A673 (cell line): ENCODE data around the gene UBFD1. TPM values are rescaled to one million over a fixed set of nuclear protein-coding genes. Genes with fewer than 3 reads are reported as not detected.
"Not testable (repeated sequence)": the region's sequence is repeated elsewhere in the genome, so short reads cannot be mapped to it uniquely, and the experiment has no call there.

ENCODE experiments used
- BruUV-seq: library from RNA; stranded (reverse); fragments of 400-500 nt; replicated peaks from 2 replicates; lab custom pipeline; 2021; lab: Mats Ljungman, UMichigan
- CTCF ChIA-PET: fragments of 300-600 bp; sonication (Branson Sonifier 250); formaldehyde crosslinking; loops from one replicate; lab custom pipeline; 2022; ENCODE audit warnings: antibody characterized with exemption; lab: Charles Lee
- POLR2A ChIA-PET: fragments of 300-600 bp; sonication (Branson Sonifier 250); formaldehyde crosslinking; loops from one replicate; lab custom pipeline; 2022; ENCODE audit warnings: antibody characterized with exemption; ENCODE audit not compliant: low non-redundant PET; lab: Charles Lee
- DNase-seq: peaks from one replicate; pipeline ENCODE4 v3.0.0-alpha.2; 2015; ENCODE audit warnings: low spot score
- H3K27ac ChIP-seq: fragments of 200-600 bp; sonication (generic); 2 replicates; pipeline ENCODE4 v1.5.1; 2016; ENCODE audit warnings: mixed run types, low read depth, mild to moderate bottlenecking, mixed read lengths, antibody characterized with exemption, low read length; ENCODE audit not compliant: poor library complexity, severe bottlenecking
- H3K27me3 ChIP-seq: fragments of 200-600 bp; sonication (generic); replicated peaks from 2 replicates; pipeline ENCODE4 v1.6.1; 2017; ENCODE audit warnings: mixed run types, low read depth, mild to moderate bottlenecking, mixed read lengths, antibody characterized with exemption, low read length; ENCODE audit not compliant: insufficient read depth, poor library complexity
- H3K36me3 ChIP-seq: fragments of 200-600 bp; sonication (generic); 2 replicates; pipeline ENCODE4 v1.6.1; 2016; ENCODE audit warnings: mixed run types, mild to moderate bottlenecking, mixed read lengths, antibody characterized with exemption, low read length; ENCODE audit not compliant: insufficient read depth, poor library complexity, severe bottlenecking
- H3K4me1 ChIP-seq: fragments of 200-600 bp; sonication (generic); 2 replicates; pipeline ENCODE4 v1.6.1; 2017; ENCODE audit warnings: mixed run types, mild to moderate bottlenecking, mixed read lengths, antibody characterized with exemption, low read length; ENCODE audit not compliant: insufficient read depth, poor library complexity, severe bottlenecking
- H3K4me3 ChIP-seq: fragments of 200-600 bp; sonication (generic); 2 replicates; pipeline ENCODE4 v1.5.1; 2016; ENCODE audit warnings: low read depth, mixed run types, mild to moderate bottlenecking, mixed read lengths, low read length; ENCODE audit not compliant: poor library complexity, severe bottlenecking
- H3K9me3 ChIP-seq: fragments of 200-600 bp; sonication (generic); 2 replicates; pipeline ENCODE4 v1.6.1; 2016; ENCODE audit warnings: mixed run types, low read depth, mild to moderate bottlenecking, mixed read lengths, antibody characterized with exemption, low read length; ENCODE audit not compliant: poor library complexity, severe bottlenecking
- EZH2 ChIP-seq: fragments of 200-600 bp; sonication (generic); IDR thresholded peaks from 2 replicates; pipeline ENCODE4 v1.6.1; 2017; ENCODE audit warnings: borderline replicate concordance, low read depth, mild to moderate bottlenecking, mixed read lengths, antibody characterized with exemption, low read length; ENCODE audit not compliant: poor library complexity, severe bottlenecking
- intact Hi-C: fragments of 100-400 bp; cut with micrococcal nuclease; formaldehyde crosslinking; loops from one replicate; pipeline ENCODE4 v1.10.0; 2022; ENCODE audit not compliant: unreplicated experiment
- total RNA-seq: library from RNA; stranded (reverse); gene quantifications from 2 replicates; pipeline ENCODE4 v1.2.3, GENCODE V29; 2021
- TF ChIP-seq, protein P1 (sequence below): fragments of 300-800, 200-600 bp; sonication (generic); conservative IDR thresholded peaks from 2 replicates; pipeline ENCODE4 v1.5.1; 2017; ENCODE audit warnings: low read depth, mild to moderate bottlenecking, antibody characterized with exemption, low read length, moderate library complexity, mixed read lengths

Gene UBFD1
- total RNA-seq, 1 experiment from 2014 or later: 121 TPM

DNA sequence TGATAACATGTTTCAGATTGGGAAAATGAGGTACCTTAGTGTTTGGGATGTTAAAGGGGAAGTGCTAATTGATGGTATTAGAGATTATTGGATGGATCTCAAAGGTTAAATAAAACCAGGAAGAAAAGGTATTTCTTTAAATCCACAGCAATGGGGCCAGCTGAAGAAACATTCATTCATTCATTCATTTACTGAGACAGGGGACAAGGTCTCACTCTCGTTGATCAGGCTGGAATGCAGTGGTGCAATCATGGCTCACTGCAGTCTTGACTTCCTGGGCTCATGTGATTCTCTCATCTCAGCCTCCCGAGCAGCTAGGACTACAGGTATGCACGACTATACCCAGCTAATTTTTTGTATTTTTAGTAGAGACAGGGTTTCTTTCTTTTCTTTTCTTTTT lies 20.1 kb upstream of the UBFD1 start:
- CTCF ChIA-PET: interaction anchor here (0.6 kb wide), 1 partner anchor 152 kb away, joined by 3 read pairs; no protein-coding TSS in a partner anchor
- Histone ChIP-seq H3K4me1 (no peaks in the 10 kb centered on the region), H3K36me3 (peaks cover 45% of the 10 kb centered on the region), H3K4me3 (no peak overlapping the region), H3K27me3 (no peaks in the 10 kb centered on the region), H3K9me3 (no peaks in the 10 kb centered on the region), H3K27ac (no peak overlapping the region)
- intact Hi-C loops: no loop called here
- no peak for DNase-seq
- TF ChIP-seq, protein P1, sequence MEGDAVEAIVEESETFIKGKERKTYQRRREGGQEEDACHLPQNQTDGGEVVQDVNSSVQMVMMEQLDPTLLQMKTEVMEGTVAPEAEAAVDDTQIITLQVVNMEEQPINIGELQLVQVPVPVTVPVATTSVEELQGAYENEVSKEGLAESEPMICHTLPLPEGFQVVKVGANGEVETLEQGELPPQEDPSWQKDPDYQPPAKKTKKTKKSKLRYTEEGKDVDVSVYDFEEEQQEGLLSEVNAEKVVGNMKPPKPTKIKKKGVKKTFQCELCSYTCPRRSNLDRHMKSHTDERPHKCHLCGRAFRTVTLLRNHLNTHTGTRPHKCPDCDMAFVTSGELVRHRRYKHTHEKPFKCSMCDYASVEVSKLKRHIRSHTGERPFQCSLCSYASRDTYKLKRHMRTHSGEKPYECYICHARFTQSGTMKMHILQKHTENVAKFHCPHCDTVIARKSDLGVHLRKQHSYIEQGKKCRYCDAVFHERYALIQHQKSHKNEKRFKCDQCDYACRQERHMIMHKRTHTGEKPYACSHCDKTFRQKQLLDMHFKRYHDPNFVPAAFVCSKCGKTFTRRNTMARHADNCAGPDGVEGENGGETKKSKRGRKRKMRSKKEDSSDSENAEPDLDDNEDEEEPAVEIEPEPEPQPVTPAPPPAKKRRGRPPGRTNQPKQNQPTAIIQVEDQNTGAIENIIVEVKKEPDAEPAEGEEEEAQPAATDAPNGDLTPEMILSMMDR: no peak
- TF ChIP-seq EZH2: no peak
- POLR2A ChIA-PET: no interaction called here
- BruUV-seq: no TSS peak

DNA sequence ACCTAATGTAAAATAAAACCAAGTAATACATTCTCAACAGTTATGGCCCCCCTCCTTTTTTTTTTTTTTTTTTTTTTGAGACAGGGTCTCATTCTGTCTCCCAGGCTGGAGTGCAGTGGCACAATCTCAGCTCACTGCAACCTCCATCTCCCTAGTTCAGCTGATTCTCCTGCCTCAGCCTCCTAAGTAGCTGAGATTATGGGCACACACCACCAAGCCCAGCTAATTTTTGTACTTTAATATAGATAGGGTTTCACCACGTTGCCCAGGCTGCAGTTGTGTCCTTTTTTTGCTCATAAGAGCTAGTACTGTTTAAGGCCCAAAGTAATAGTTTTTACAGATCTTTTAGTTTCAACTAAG lies 18.6 kb upstream of the UBFD1 start:
- Histone ChIP-seq H3K27ac (peak overlapping the region; percentile 38), H3K36me3 (peaks cover 47% of the 10 kb centered on the region), H3K4me3 (no peak overlapping the region), H3K9me3 (no peaks in the 10 kb centered on the region), H3K27me3 (no peaks in the 10 kb centered on the region), H3K4me1 (no peaks in the 10 kb centered on the region)
- POLR2A ChIA-PET: interaction anchor here (0.6 kb wide), 1 partner anchor 8 kb away, joined by 13 read pairs; no protein-coding TSS in a partner anchor
- BruUV-seq: no TSS peak
- intact Hi-C loops: no loop called here
- TF ChIP-seq EZH2: no peak
- TF ChIP-seq, protein P1: no peak
- no peak for DNase-seq
- CTCF ChIA-PET: interaction anchor here (0.6 kb wide), 1 partner anchor 37 kb away, joined by 7 read pairs; no protein-coding TSS in a partner anchor

DNA sequence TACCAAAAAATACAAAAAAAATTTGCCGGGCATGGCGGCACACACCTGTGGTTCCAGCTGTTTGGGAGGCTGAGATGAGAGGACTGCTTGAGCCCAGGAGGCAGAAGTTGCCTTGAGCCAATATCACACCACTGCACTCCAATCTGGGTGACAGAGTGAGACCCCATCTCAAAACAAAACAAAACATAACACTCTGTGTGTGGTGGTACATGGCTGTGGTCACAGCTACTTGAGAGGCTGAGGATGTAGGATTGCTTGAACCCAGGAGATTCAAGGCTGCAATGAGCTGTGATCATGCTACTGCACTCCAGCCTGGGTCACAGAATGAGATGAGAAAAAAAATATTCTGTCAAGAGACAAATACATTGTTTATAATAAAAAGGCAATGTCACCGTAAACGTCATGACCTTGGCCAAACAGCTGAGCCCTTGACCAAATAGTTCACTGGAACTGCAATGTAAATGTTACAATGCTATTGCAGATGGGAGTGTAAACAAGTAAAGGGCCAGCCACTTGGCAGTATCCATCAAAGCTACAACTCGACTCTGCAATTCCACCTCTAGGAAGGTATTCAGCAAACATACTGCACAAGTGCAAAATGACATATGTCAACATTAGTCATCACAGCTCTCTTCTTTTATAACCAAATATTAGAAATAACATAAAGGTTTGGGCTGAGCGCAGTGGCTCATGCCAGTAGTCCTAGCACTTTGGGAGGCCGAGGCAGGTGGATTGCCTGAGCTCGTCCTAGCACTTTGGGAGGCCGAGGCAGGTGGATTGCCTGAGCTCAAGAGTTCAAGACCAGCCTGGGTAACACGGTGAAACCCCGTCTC lies 17.3 kb upstream of the UBFD1 start:
- ChIA-PET POLR2A (no interaction called here), CTCF (no interaction called here)
- no TSS peak for BruUV-seq

DNA sequence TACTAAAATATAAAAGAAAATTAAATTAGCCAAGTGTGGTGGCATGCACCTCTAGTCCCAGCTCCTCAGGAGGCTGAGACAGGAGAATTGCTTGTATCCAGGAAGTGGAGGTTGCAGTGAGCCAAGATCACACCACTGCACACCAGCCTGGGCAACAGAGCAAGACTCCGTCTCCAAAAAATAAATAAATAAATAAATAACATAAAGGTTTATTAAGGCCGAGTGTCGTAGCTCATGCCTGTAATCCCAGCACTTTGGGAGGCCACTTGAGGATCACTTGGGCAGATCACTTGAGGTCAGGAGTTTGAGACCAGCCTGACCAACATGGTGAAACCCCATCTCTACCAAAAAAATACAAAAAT lies 16.7 kb upstream of the UBFD1 start:
- H3K4me3 ChIP-seq, POLR2A ChIA-PET, H3K4me1 ChIP-seq, DNase-seq, BruUV-seq, H3K9me3 ChIP-seq, CTCF ChIA-PET, H3K27ac ChIP-seq, H3K27me3 ChIP-seq, intact Hi-C loops: not testable (repeated sequence)
- peaks cover 42% of the 10 kb centered on the region for H3K36me3 ChIP-seq

More for the DNA sequence above, 17.3 kb upstream of the UBFD1 start:
- Histone ChIP-seq H3K4me3 (no peak overlapping the region), H3K36me3 (peaks cover 40% of the 10 kb centered on the region), H3K27ac (no peak overlapping the region), H3K4me1 (no peaks in the 10 kb centered on the region), H3K27me3 (no peaks in the 10 kb centered on the region), H3K9me3 (no peaks in the 10 kb centered on the region)
- intact Hi-C loops: no loop called here
- TF ChIP-seq EZH2: no peak
- no peak for DNase-seq
